Liver (tissue), 2 donors: Measurements from ENCODE around the gene RTP4.

Experiments used
- RAD21 ChIP-seq, 2 donors: IDR thresholded peaks; 2 replicates each; pipeline ENCODE4 v1.6.1; 2016; ENCODE audit warnings: antibody characterized with exemption in 2 of 2, mild to moderate bottlenecking in 2 of 2
- TAF1 ChIP-seq: conservative IDR thresholded peaks from 2 replicates; pipeline ENCODE4 v1.6.1; 2016; ENCODE audit warnings: antibody characterized with exemption, mild to moderate bottlenecking
- donor health status: healthy.

- TF ChIP-seq TAF1 = no peak
- no peak for TF ChIP-seq RAD21 (IDR thresholded peaks at IDR 0.05)
These were observed 25.9 kb upstream of the RTP4 start for GRCh38 chr3:187342255-187342654.
